Measurements from ENCODE around the gene OXCT2. TPM values are rescaled to one million over a fixed set of nuclear protein-coding genes. Genes with fewer than 3 reads are reported as not detected.

The OXCT2 gene
- polyA plus RNA-seq, 1 of the 3 experiments (the other 2 are of a cell fraction): 0.44 TPM

DNA sequence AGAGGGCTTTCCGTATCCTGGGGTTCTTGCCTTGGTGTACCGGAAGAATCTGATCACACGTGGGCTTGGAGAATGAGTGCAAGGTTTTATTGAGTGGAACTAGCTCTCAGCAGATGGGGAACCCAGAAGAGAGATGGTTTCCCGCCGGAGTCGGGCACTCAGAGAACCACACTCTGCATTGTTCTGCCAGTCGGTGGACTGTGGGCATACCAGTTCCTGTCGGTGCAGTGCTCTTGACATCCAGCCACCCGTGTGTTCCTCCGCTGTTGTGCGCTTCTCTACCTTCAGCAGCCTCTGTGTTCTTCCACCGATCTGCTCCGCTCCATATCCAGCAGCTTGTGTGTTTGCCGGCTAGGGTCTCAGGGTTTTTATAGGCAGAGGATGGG, 43.2 kb downstream of the OXCT2 start:
- DNase-seq: no peak
- no peak for TF ChIP-seq FOXJ3 (CRISPR knock-in tag; IDR thresholded peaks at IDR 0.05)
- TF ChIP-seq SIN3A (IDR thresholded peaks at IDR 0.05; ENCODE audit: borderline replicate concordance, low read depth, low read length): no peak
- TF ChIP-seq RFX5 (IDR thresholded peaks at IDR 0.05; ENCODE audit: low read length): no peak
- TF ChIP-seq SMC3 (IDR thresholded peaks at IDR 0.05; ENCODE audit: low read depth, low read length): no peak
- no peak for TF ChIP-seq TCF12 (IDR thresholded peaks at IDR 0.05)
- TF ChIP-seq ELF1 (IDR thresholded peaks at IDR 0.05): no peak
- TF ChIP-seq, protein P1, sequence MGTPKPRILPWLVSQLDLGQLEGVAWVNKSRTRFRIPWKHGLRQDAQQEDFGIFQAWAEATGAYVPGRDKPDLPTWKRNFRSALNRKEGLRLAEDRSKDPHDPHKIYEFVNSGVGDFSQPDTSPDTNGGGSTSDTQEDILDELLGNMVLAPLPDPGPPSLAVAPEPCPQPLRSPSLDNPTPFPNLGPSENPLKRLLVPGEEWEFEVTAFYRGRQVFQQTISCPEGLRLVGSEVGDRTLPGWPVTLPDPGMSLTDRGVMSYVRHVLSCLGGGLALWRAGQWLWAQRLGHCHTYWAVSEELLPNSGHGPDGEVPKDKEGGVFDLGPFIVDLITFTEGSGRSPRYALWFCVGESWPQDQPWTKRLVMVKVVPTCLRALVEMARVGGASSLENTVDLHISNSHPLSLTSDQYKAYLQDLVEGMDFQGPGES (IDR thresholded peaks at IDR 0.05; ENCODE audit: low read depth, low read length): no peak
- TF ChIP-seq MXI1 (IDR thresholded peaks at IDR 0.05; ENCODE audit: low read depth, low read length): no peak
- TF ChIP-seq JUND (IDR thresholded peaks at IDR 0.05): no peak
- TF ChIP-seq, protein P2, sequence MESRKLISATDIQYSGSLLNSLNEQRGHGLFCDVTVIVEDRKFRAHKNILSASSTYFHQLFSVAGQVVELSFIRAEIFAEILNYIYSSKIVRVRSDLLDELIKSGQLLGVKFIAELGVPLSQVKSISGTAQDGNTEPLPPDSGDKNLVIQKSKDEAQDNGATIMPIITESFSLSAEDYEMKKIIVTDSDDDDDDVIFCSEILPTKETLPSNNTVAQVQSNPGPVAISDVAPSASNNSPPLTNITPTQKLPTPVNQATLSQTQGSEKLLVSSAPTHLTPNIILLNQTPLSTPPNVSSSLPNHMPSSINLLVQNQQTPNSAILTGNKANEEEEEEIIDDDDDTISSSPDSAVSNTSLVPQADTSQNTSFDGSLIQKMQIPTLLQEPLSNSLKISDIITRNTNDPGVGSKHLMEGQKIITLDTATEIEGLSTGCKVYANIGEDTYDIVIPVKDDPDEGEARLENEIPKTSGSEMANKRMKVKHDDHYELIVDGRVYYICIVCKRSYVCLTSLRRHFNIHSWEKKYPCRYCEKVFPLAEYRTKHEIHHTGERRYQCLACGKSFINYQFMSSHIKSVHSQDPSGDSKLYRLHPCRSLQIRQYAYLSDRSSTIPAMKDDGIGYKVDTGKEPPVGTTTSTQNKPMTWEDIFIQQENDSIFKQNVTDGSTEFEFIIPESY (IDR thresholded peaks at IDR 0.05; ENCODE audit: borderline replicate concordance, low read depth): no peak
- TF ChIP-seq EP300 (IDR thresholded peaks at IDR 0.05; ENCODE audit: borderline replicate concordance in 1 of 2, low read depth in 1 of 2, low read length in 1 of 2): no peak
- TF ChIP-seq, protein P3, sequence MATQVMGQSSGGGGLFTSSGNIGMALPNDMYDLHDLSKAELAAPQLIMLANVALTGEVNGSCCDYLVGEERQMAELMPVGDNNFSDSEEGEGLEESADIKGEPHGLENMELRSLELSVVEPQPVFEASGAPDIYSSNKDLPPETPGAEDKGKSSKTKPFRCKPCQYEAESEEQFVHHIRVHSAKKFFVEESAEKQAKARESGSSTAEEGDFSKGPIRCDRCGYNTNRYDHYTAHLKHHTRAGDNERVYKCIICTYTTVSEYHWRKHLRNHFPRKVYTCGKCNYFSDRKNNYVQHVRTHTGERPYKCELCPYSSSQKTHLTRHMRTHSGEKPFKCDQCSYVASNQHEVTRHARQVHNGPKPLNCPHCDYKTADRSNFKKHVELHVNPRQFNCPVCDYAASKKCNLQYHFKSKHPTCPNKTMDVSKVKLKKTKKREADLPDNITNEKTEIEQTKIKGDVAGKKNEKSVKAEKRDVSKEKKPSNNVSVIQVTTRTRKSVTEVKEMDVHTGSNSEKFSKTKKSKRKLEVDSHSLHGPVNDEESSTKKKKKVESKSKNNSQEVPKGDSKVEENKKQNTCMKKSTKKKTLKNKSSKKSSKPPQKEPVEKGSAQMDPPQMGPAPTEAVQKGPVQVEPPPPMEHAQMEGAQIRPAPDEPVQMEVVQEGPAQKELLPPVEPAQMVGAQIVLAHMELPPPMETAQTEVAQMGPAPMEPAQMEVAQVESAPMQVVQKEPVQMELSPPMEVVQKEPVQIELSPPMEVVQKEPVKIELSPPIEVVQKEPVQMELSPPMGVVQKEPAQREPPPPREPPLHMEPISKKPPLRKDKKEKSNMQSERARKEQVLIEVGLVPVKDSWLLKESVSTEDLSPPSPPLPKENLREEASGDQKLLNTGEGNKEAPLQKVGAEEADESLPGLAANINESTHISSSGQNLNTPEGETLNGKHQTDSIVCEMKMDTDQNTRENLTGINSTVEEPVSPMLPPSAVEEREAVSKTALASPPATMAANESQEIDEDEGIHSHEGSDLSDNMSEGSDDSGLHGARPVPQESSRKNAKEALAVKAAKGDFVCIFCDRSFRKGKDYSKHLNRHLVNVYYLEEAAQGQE (IDR thresholded peaks at IDR 0.05; ENCODE audit: low read depth, low read length): no peak
- TF ChIP-seq NFIC (IDR thresholded peaks at IDR 0.05; ENCODE audit: borderline replicate concordance): no peak
- no peak for TF ChIP-seq FOSL2 (IDR thresholded peaks at IDR 0.05; ENCODE audit: borderline replicate concordance, low read depth)
- TF ChIP-seq CHD2 (IDR thresholded peaks at IDR 0.05; ENCODE audit: low read length, partially characterized antibody): no peak
- TF ChIP-seq GATA2 (CRISPR knock-in tag; IDR thresholded peaks at IDR 0.05): no peak
- TF ChIP-seq EZH2phosphoT487 (IDR thresholded peaks at IDR 0.05; ENCODE audit: borderline replicate concordance, low read depth): no peak
- no peak for TF ChIP-seq TEAD4 (IDR thresholded peaks at IDR 0.05; ENCODE audit: borderline replicate concordance, insufficient read depth)
- TF ChIP-seq, protein P4, sequence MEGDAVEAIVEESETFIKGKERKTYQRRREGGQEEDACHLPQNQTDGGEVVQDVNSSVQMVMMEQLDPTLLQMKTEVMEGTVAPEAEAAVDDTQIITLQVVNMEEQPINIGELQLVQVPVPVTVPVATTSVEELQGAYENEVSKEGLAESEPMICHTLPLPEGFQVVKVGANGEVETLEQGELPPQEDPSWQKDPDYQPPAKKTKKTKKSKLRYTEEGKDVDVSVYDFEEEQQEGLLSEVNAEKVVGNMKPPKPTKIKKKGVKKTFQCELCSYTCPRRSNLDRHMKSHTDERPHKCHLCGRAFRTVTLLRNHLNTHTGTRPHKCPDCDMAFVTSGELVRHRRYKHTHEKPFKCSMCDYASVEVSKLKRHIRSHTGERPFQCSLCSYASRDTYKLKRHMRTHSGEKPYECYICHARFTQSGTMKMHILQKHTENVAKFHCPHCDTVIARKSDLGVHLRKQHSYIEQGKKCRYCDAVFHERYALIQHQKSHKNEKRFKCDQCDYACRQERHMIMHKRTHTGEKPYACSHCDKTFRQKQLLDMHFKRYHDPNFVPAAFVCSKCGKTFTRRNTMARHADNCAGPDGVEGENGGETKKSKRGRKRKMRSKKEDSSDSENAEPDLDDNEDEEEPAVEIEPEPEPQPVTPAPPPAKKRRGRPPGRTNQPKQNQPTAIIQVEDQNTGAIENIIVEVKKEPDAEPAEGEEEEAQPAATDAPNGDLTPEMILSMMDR (IDR thresholded peaks at IDR 0.05): no peak
- Histone ChIP-seq H3K4me1 (ENCODE audit: control insufficient read depth in 1 of 2, insufficient read depth in 2 of 2, low read depth in 1 of 2, low read length in 1 of 2) (no peaks in the 10 kb centered on the region), H2AFZ (ENCODE audit: low read depth) (no peak overlapping the region), H3K4me2 (no peak overlapping the region), H3K9me2 (no peaks in the 10 kb centered on the region), H3K9me3 (no peaks in the 10 kb centered on the region), H3K27me3 (ENCODE audit: insufficient read depth) (peaks cover 12% of the 10 kb centered on the region; the same call in 1 of the 2 replicates), H4K20me1 (ENCODE audit: insufficient read depth) (no peaks in the 10 kb centered on the region), H3K27ac (ENCODE audit: low read depth in 2 of 2, low read length in 1 of 2) (no peak overlapping the region), H3K4me3 (ENCODE audit: low read depth in 2 of 2, low read length in 1 of 2) (no peak overlapping the region), H3K79me2 (ENCODE audit: insufficient read depth) (no peaks in the 10 kb centered on the region), H3F3A (replicated peaks; ENCODE audit: insufficient read depth) (no peaks in the 10 kb centered on the region), H3K36me3 (replicated peaks in 1 of 2; ENCODE audit: control insufficient read depth in 1 of 2, insufficient read depth in 2 of 2, low read length in 1 of 2) (no peaks in the 10 kb centered on the region), H3K9ac (no peak overlapping the region)
- WGBS (ENCODE audit: low lambda C conversion rate): 82% methylated on average over 13 of the region's 14 CpGs
- POLR2A ChIA-PET: no interaction called here
- CTCF ChIA-PET: interaction anchor here (1.6 kb wide), 1 partner anchor 123 kb away, joined by 4 read pairs; no protein-coding TSS in a partner anchor
